A673 (cell line): ENCODE measurements around the gene GGA1. TPM values are rescaled to one million over a fixed set of nuclear protein-coding genes. Genes with fewer than 3 reads are reported as not detected.

ENCODE experiments used
- BruUV-seq: library from RNA; stranded (reverse); fragments of 400-500 nt; replicated peaks from 2 replicates; lab custom pipeline; 2021; lab: Mats Ljungman, UMichigan
- CTCF ChIA-PET: fragments of 300-600 bp; sonication (Branson Sonifier 250); formaldehyde crosslinking; loops from one replicate; lab custom pipeline; 2022; ENCODE audit warnings: antibody characterized with exemption; lab: Charles Lee
- POLR2A ChIA-PET: fragments of 300-600 bp; sonication (Branson Sonifier 250); formaldehyde crosslinking; loops from one replicate; lab custom pipeline; 2022; ENCODE audit warnings: antibody characterized with exemption; ENCODE audit not compliant: low non-redundant PET; lab: Charles Lee
- DNase-seq: peaks from one replicate; pipeline ENCODE4 v3.0.0-alpha.2; 2015; ENCODE audit warnings: low spot score
- H3K27ac ChIP-seq: fragments of 200-600 bp; sonication (generic); 2 replicates; pipeline ENCODE4 v1.5.1; 2016; ENCODE audit warnings: mixed run types, low read depth, mild to moderate bottlenecking, mixed read lengths, antibody characterized with exemption, low read length; ENCODE audit not compliant: poor library complexity, severe bottlenecking
- H3K27me3 ChIP-seq: fragments of 200-600 bp; sonication (generic); replicated peaks from 2 replicates; pipeline ENCODE4 v1.6.1; 2017; ENCODE audit warnings: mixed run types, low read depth, mild to moderate bottlenecking, mixed read lengths, antibody characterized with exemption, low read length; ENCODE audit not compliant: insufficient read depth, poor library complexity
- H3K36me3 ChIP-seq: fragments of 200-600 bp; sonication (generic); 2 replicates; pipeline ENCODE4 v1.6.1; 2016; ENCODE audit warnings: mixed run types, mild to moderate bottlenecking, mixed read lengths, antibody characterized with exemption, low read length; ENCODE audit not compliant: insufficient read depth, poor library complexity, severe bottlenecking
- H3K4me1 ChIP-seq: fragments of 200-600 bp; sonication (generic); 2 replicates; pipeline ENCODE4 v1.6.1; 2017; ENCODE audit warnings: mixed run types, mild to moderate bottlenecking, mixed read lengths, antibody characterized with exemption, low read length; ENCODE audit not compliant: insufficient read depth, poor library complexity, severe bottlenecking
- H3K4me3 ChIP-seq: fragments of 200-600 bp; sonication (generic); 2 replicates; pipeline ENCODE4 v1.5.1; 2016; ENCODE audit warnings: low read depth, mixed run types, mild to moderate bottlenecking, mixed read lengths, low read length; ENCODE audit not compliant: poor library complexity, severe bottlenecking
- H3K9me3 ChIP-seq: fragments of 200-600 bp; sonication (generic); 2 replicates; pipeline ENCODE4 v1.6.1; 2016; ENCODE audit warnings: mixed run types, low read depth, mild to moderate bottlenecking, mixed read lengths, antibody characterized with exemption, low read length; ENCODE audit not compliant: poor library complexity, severe bottlenecking
- EZH2 ChIP-seq: fragments of 200-600 bp; sonication (generic); IDR thresholded peaks from 2 replicates; pipeline ENCODE4 v1.6.1; 2017; ENCODE audit warnings: borderline replicate concordance, low read depth, mild to moderate bottlenecking, mixed read lengths, antibody characterized with exemption, low read length; ENCODE audit not compliant: poor library complexity, severe bottlenecking
- intact Hi-C: fragments of 100-400 bp; cut with micrococcal nuclease; formaldehyde crosslinking; loops from one replicate; pipeline ENCODE4 v1.10.0; 2022; ENCODE audit not compliant: unreplicated experiment
- total RNA-seq: library from RNA; stranded (reverse); gene quantifications from 2 replicates; pipeline ENCODE4 v1.2.3, GENCODE V29; 2021
- TF ChIP-seq, protein P1 (sequence below): fragments of 300-800, 200-600 bp; sonication (generic); conservative IDR thresholded peaks from 2 replicates; pipeline ENCODE4 v1.5.1; 2017; ENCODE audit warnings: low read depth, mild to moderate bottlenecking, antibody characterized with exemption, low read length, moderate library complexity, mixed read lengths

GGA1 gene
- total RNA-seq, 1 experiment from 2014 or later, result 74.6 TPM

DNA sequence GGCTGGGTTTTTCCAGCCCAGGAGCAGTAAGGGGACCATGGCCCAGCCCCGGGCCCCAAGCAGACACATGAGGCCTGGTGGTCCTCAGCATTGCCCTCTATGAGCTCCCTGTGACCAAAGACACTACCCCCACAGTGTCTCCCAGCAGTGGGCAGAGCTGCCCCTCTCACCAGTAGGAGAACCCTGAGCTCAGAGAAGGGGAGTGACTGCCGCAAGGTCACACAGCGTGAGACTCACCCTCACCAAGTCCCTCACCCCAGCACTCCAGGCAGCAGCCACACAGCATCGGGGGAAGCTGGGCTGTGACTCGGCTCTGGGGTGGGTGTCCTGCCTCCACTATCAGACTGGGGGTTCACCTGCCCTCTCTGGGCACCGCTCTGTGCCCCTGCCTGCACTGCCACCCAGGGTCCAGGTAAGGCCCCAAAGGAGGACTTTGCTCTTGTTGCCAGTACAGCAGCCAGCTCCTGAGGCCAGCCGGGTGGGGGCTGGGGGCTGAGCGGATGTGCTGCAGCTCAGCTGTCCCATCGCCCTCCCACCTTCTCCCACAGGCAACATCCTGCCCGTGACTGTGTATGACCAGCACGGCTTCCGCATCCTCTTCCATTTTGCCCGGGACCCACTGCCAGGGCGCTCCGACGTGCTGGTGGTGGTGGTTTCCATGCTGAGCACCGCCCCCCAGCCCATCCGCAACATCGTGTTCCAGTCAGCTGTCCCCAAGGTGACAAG is 23.0 kb downstream of the GGA1 start:
- CTCF ChIA-PET, result interaction anchor here (0.6 to 0.9 kb wide), 2 partner anchors 11 to 12 kb away, joined by 3 read pairs; no protein-coding TSS in a partner anchor
- H3K4me3 ChIP-seq, result no peak overlapping the region
- peaks cover 25% of the 10 kb centered on the region for H3K4me1 ChIP-seq
- DNase-seq, result no peak
- H3K36me3 ChIP-seq, result no peaks in the 10 kb centered on the region
- no TSS peak for BruUV-seq
- H3K27ac ChIP-seq, result no peak overlapping the region
- no peaks in the 10 kb centered on the region for H3K27me3 ChIP-seq
- TF ChIP-seq EZH2, result no peak
- TF ChIP-seq, protein P1, sequence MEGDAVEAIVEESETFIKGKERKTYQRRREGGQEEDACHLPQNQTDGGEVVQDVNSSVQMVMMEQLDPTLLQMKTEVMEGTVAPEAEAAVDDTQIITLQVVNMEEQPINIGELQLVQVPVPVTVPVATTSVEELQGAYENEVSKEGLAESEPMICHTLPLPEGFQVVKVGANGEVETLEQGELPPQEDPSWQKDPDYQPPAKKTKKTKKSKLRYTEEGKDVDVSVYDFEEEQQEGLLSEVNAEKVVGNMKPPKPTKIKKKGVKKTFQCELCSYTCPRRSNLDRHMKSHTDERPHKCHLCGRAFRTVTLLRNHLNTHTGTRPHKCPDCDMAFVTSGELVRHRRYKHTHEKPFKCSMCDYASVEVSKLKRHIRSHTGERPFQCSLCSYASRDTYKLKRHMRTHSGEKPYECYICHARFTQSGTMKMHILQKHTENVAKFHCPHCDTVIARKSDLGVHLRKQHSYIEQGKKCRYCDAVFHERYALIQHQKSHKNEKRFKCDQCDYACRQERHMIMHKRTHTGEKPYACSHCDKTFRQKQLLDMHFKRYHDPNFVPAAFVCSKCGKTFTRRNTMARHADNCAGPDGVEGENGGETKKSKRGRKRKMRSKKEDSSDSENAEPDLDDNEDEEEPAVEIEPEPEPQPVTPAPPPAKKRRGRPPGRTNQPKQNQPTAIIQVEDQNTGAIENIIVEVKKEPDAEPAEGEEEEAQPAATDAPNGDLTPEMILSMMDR, result no peak
- POLR2A ChIA-PET, result no interaction called here
- intact Hi-C loops, result no loop called here
- H3K9me3 ChIP-seq, result no peaks in the 10 kb centered on the region

DNA sequence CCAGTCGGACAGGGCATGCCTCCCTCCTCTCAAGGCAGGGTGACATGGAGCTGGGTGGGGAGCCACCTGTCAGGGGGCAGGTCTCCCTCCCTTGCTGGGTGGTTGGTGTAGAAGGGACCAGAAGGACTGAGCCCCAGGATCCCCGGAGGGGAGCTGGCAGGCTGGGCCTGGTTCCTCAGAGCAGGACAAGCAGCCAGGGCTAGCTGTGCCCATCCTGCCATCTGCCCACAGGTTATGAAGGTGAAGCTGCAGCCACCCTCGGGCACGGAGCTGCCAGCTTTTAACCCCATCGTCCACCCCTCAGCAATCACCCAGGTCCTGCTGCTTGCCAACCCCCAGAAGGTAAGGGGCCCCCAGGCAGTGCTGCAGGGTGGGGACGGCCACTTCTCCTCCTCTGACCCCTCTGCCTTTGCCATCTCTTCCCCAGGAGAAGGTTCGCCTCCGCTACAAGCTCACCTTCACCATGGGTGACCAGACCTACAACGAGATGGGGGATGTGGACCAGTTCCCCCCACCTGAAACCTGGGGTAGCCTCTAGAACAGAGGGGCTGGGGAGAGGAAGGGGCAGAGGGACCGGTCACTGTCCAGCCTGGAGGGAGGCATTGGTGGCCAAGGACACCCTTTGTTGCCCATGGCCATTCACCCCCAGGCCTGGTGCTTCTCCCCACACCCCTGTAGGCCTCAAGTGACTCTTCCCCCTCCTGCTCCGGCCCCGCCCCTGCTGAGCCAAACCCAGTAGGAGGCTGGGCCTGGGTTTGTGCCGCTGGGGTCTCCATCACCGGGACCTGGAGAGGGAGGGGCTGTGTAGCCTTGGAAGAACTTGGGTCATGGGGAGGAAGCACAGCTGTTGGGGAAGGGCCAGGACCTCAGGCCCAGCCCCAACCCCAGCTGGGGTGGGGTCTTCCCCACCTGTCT is 23.8 kb downstream of the GGA1 start:
- CTCF ChIA-PET, result interaction anchor here (0.9 to 2.5 kb wide), 2 partner anchors 11 kb away, joined by 3 to 17 read pairs; no protein-coding TSS in a partner anchor

DNA sequence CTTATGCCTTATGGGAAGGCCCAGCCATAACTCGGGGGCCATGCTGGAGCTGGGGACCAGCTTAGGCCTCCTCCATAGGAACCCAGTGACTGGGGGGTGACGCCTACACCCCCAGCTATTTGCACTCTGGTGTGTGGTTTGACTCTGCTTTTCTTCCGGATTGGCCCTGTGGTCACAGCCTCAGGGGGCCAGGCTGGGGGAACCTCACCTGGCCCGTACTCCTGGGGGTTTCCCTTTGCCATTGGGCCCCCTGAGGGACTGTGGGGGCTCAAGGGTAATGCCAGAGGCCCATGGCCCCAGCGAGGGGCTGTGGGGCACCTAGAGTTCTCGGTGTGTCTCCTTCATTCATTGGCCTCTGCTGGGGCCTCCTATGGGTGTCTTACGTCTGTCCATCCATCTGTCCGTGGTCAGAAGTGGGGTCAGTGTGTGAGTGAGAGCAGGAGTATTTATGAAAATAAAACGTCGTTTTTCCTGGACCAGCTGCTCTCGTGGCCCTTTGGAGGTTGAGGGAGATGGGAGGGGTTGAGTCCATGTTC is 24.5 kb downstream of the GGA1 start:
- H3K4me1 ChIP-seq, result peaks cover 21% of the 10 kb centered on the region
- H3K4me3 ChIP-seq, result no peak overlapping the region
- no peak for DNase-seq
- peak overlapping the region; percentile 77 for H3K27ac ChIP-seq
- no peaks in the 10 kb centered on the region for H3K36me3 ChIP-seq
- POLR2A ChIA-PET, result no interaction called here
- CTCF ChIA-PET, result interaction anchor here (0.7 to 2.5 kb wide), 3 partner anchors 10 to 159 kb away, joined by 4 to 17 read pairs (median 11); no protein-coding TSS in a partner anchor
- TF ChIP-seq, protein P1, result no peak
- TF ChIP-seq EZH2, result no peak
- BruUV-seq, result no TSS peak
- H3K9me3 ChIP-seq, result no peaks in the 10 kb centered on the region
- no peaks in the 10 kb centered on the region for H3K27me3 ChIP-seq
- intact Hi-C loops, result no loop called here

More for the DNA sequence above, 23.8 kb downstream of the GGA1 start:
- TF ChIP-seq EZH2, result no peak
- TF ChIP-seq, protein P1, result no peak
- no peak overlapping the region for H3K4me3 ChIP-seq
- POLR2A ChIA-PET, result no interaction called here
- intact Hi-C loops, result no loop called here
- DNase-seq, result no peak
- peaks cover 21% of the 10 kb centered on the region for H3K4me1 ChIP-seq
- peak overlapping the region; percentile 77 for H3K27ac ChIP-seq
- no peaks in the 10 kb centered on the region for H3K36me3 ChIP-seq
- H3K27me3 ChIP-seq, result no peaks in the 10 kb centered on the region
- no peaks in the 10 kb centered on the region for H3K9me3 ChIP-seq
- BruUV-seq, result no TSS peak
